HCT116 (cell line): ENCODE data around the gene CCDC15. TPM values are rescaled to one million over a fixed set of nuclear protein-coding genes. Genes with fewer than 3 reads are reported as not detected.

Experiments used
- ATAC-seq: fragments of 200-7000 bp; cut with Tn5 transposase; 2 replicates; pipeline ENCODE4 v1.9.1; 2020; ENCODE audit warnings: mild to moderate bottlenecking, moderate library complexity
- BruUV-seq: library from RNA; stranded (reverse); fragments of 400-500 nt; replicated peaks from 2 replicates; lab custom pipeline; 2021; lab: Mats Ljungman, UMichigan
- CTCF ChIA-PET: fragments of 300-600 bp; sonication (Branson Sonifier 250); formaldehyde crosslinking; loops from one replicate; lab custom pipeline; 2021; ENCODE audit warnings: antibody characterized with exemption; lab: Charles Lee
- POLR2A ChIA-PET: fragments of 300-600, 350-600 bp; sonication (Branson Sonifier 250); formaldehyde crosslinking; loops from one replicate; lab custom pipeline; 2021; ENCODE audit warnings: antibody characterized with exemption; lab: Charles Lee
- RAD21 ChIA-PET, 2 experiments: fragments of 300-600 bp; sonication (Branson Sonifier 250); formaldehyde crosslinking; loops; one replicate each; lab custom pipeline; 2023; ENCODE audit warnings: low total read pairs in 2 of 2; ENCODE audit not compliant: uncharacterized antibody in 2 of 2, unreplicated experiment in 2 of 2, low non-redundant PET in 1 of 2; lab: Charles Lee
- DNase-seq: peaks from one replicate; pipeline ENCODE4 v3.0.0-alpha.2; 2010; ENCODE audit warnings: low read depth, low spot score
- H2AFZ ChIP-seq: fragments of 200-600 bp; shearing (Covaris generic), sonication (generic); 2 replicates; pipeline ENCODE4 v1.6.1; 2017; ENCODE audit warnings: low read depth, mixed run types, mixed read lengths, antibody characterized with exemption, low read length; ENCODE audit not compliant: poor library complexity, severe bottlenecking
- H3K27ac ChIP-seq: 2 replicates; pipeline ENCODE4 v1.5.1; 2012; ENCODE audit warnings: low read depth, low read length
- H3K27me3 ChIP-seq: fragments of 200-600 bp; sonication (generic); 2 replicates; pipeline ENCODE4 v1.6.1; 2016; ENCODE audit warnings: mixed run types, low read length, mixed read lengths; ENCODE audit not compliant: insufficient read depth
- H3K36me3 ChIP-seq, 2 experiments: fragments of 200-500 bp in 1 of 2; fragments of 200-600 bp in 1 of 2; sonication (Bioruptor generic) in 1 of 2; sonication (generic) in 1 of 2; 2 replicates each; pipeline versions ENCODE4 v1.5.1 to v1.6.1; 2014 to 2016; ENCODE audit warnings: low read length in 2 of 2, inconsistent platforms in 1 of 2, mixed read lengths in 1 of 2, mixed run types in 1 of 2; ENCODE audit not compliant: insufficient read depth in 2 of 2, control insufficient read depth in 1 of 2
- H3K4me1 ChIP-seq, 2 experiments: fragments of 200-600 bp in 1 of 2; sonication (generic) in 1 of 2; 2 replicates each; pipeline versions ENCODE4 v1.5.1 to v1.6.1; 2012 to 2017; ENCODE audit warnings: low read length in 2 of 2, inconsistent platforms in 1 of 2, mild to moderate bottlenecking in 1 of 2, mixed read lengths in 1 of 2, mixed run types in 1 of 2, moderate library complexity in 1 of 2; ENCODE audit not compliant: insufficient read depth in 2 of 2, control insufficient read depth in 1 of 2
- H3K4me2 ChIP-seq: fragments of 200-600 bp; sonication (generic); 2 replicates; pipeline ENCODE4 v1.6.1; 2017; ENCODE audit warnings: mixed run types, low read length, mixed read lengths
- H3K4me3 ChIP-seq, 2 experiments: fragments of 200-600 bp in 1 of 2; sonication (generic) in 1 of 2; replicated peaks in 1 of 2; 2 replicates each; pipeline ENCODE4 v1.5.1; 2011 to 2016; ENCODE audit warnings: low read length in 2 of 2, control low read depth in 1 of 2, low read depth in 1 of 2, mild to moderate bottlenecking in 1 of 2, mixed read lengths in 1 of 2, mixed run types in 1 of 2
- H3K79me2 ChIP-seq: fragments of 200-600 bp; sonication (generic); 2 replicates; pipeline ENCODE4 v1.6.1; 2017; ENCODE audit warnings: mild to moderate bottlenecking, mixed run types, low read length, moderate library complexity, mixed read lengths; ENCODE audit not compliant: insufficient read depth
- H3K9ac ChIP-seq: fragments of 200-600 bp; sonication (generic); 2 replicates; pipeline ENCODE4 v1.6.1; 2016; ENCODE audit warnings: low read length, mixed read lengths
- H3K9me2 ChIP-seq: fragments of 200-600 bp; sonication (generic), shearing (Covaris generic); 2 replicates; pipeline ENCODE4 v1.6.1; 2017; ENCODE audit warnings: mixed run types, mild to moderate bottlenecking, moderate library complexity; ENCODE audit not compliant: insufficient read depth
- H3K9me3 ChIP-seq, 2 experiments: fragments of 200-500 bp in 1 of 2; fragments of 200-600 bp in 1 of 2; sonication (Bioruptor generic) in 1 of 2; sonication (generic) in 1 of 2; 2 replicates each; pipeline ENCODE4 v1.6.1; 2014 to 2017; ENCODE audit warnings: low read length in 2 of 2, mixed read lengths in 2 of 2, inconsistent platforms in 1 of 2, low read depth in 1 of 2, mild to moderate bottlenecking in 1 of 2, mixed run types in 1 of 2, moderate library complexity in 1 of 2; ENCODE audit not compliant: control insufficient read depth in 1 of 2, insufficient read depth in 1 of 2
- H4K20me1 ChIP-seq: fragments of 200-600 bp; sonication (generic), shearing (Covaris generic); 2 replicates; pipeline ENCODE4 v1.6.1; 2017; ENCODE audit warnings: mixed run types, mild to moderate bottlenecking, moderate library complexity; ENCODE audit not compliant: insufficient read depth
- CBX3 ChIP-seq: IDR thresholded peaks from 2 replicates; pipeline ENCODE4 v1.6.1; 2012; ENCODE audit warnings: low read depth
- CTCF ChIP-seq, 3 experiments: fragments of 200-600 bp in 1 of 3; sonication (generic) in 1 of 3; IDR thresholded peaks in 2 of 3; conservative IDR thresholded peaks in 1 of 3; 2 replicates each; pipeline ENCODE4 v1.5.1; 2012 to 2017; ENCODE audit warnings: low read depth in 2 of 3, low read length in 2 of 3, antibody characterized with exemption in 1 of 3, borderline replicate concordance in 1 of 3, control low read depth in 1 of 3, mild to moderate bottlenecking in 1 of 3, mixed read lengths in 1 of 3, mixed run types in 1 of 3, moderate library complexity in 1 of 3; ENCODE audit not compliant: insufficient read depth in 1 of 3
- EGR1 ChIP-seq: IDR thresholded peaks from 2 replicates; pipeline ENCODE4 v1.6.1; 2012; ENCODE audit warnings: low read depth
- JUND ChIP-seq: IDR thresholded peaks from 2 replicates; pipeline ENCODE4 v1.6.1; 2012
- POLR2A ChIP-seq: IDR thresholded peaks from 2 replicates; pipeline ENCODE4 v1.7.0; 2011; ENCODE audit warnings: borderline replicate concordance; ENCODE audit not compliant: insufficient read depth, insufficient read length; ENCODE audit errors: extremely low read depth
- POLR2AphosphoS5 ChIP-seq: IDR thresholded peaks from 2 replicates; pipeline ENCODE4 v1.6.1; 2011; ENCODE audit warnings: mild to moderate bottlenecking, low read depth, low read length, moderate library complexity
- RAD21 ChIP-seq: IDR thresholded peaks from 2 replicates; pipeline ENCODE4 v1.6.1; 2012; ENCODE audit warnings: low read depth, mild to moderate bottlenecking
- SP1 ChIP-seq: IDR thresholded peaks from 2 replicates; pipeline ENCODE4 v1.6.1; 2012; ENCODE audit warnings: low read depth
- SRF ChIP-seq: IDR thresholded peaks from 2 replicates; pipeline ENCODE4 v1.6.1; 2012; ENCODE audit warnings: low read depth
- YY1 ChIP-seq: IDR thresholded peaks from 2 replicates; pipeline ENCODE4 v1.6.1; 2011; ENCODE audit warnings: low read length, low read depth, moderate library complexity, mild to moderate bottlenecking; ENCODE audit not compliant: insufficient replicate concordance; ENCODE audit errors: extremely low read depth
- ZFX ChIP-seq: fragments of 450-650 bp; IDR thresholded peaks from 2 replicates; pipeline ENCODE4 v1.6.1; 2017
- intact Hi-C: fragments of 100-400 bp; cut with micrococcal nuclease; formaldehyde crosslinking; loops from 2 replicates; pipeline ENCODE4 v1.10.0; 2022
- total RNA-seq: library from RNA; stranded (reverse); gene quantifications from one replicate; pipeline ENCODE4 v1.2.1, GENCODE V29; 2021; ENCODE audit not compliant: unreplicated experiment
- TF ChIP-seq, protein P1 (sequence below): IDR thresholded peaks from 2 replicates; pipeline ENCODE4 v1.6.1; 2012

The CCDC15 gene
- total RNA-seq, 1 experiment from 2014 or later: 2.4 TPM

GRCh38 chr11:124928942-124929665 is 24.9 kb upstream of the CCDC15 start:
- RAD21 ChIA-PET: no interaction called here
- ATAC-seq: no peak
- no peaks in the 10 kb centered on the region for H3K4me1 ChIP-seq
- no TSS peak for BruUV-seq
- TF ChIP-seq SRF (no peak), JUND (no peak), CBX3 (no peak), EGR1 (no peak), CTCF (IDR thresholded peaks at IDR 0.05 in 2 of 3, conservative IDR thresholded peaks at IDR 0.05 in 1 of 3; ENCODE audit: borderline replicate concordance in 1 of 3, insufficient read depth in 1 of 3, low read depth in 2 of 3, low read length in 2 of 3) (no peak), SP1 (no peak), POLR2A (no peak), RAD21 (no peak), YY1 (no peak), POLR2AphosphoS5 (no peak), ZFX (no peak)
- TF ChIP-seq, protein P1, sequence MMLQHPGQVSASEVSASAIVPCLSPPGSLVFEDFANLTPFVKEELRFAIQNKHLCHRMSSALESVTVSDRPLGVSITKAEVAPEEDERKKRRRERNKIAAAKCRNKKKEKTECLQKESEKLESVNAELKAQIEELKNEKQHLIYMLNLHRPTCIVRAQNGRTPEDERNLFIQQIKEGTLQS: no peak
- TF ChIP-seq, all 23 proteins: peak for 0
- no peak for DNase-seq
- no peaks in the 10 kb centered on the region for H4K20me1 ChIP-seq
- no peaks in the 10 kb centered on the region for H3K79me2 ChIP-seq
- ChIA-PET CTCF (no interaction called here), POLR2A (no interaction called here)
- H3K4me3 ChIP-seq: no peak overlapping the region
- H3K27ac ChIP-seq: no peak overlapping the region
- no peaks in the 10 kb centered on the region for H3K9me3 ChIP-seq
- no peak overlapping the region for H3K4me2 ChIP-seq
- intact Hi-C loops: no loop called here
- H2AFZ ChIP-seq: no peak overlapping the region
- no peaks in the 10 kb centered on the region for H3K27me3 ChIP-seq
- no peak overlapping the region for H3K9ac ChIP-seq
- no peaks in the 10 kb centered on the region for H3K9me2 ChIP-seq
- H3K36me3 ChIP-seq: no peaks in the 10 kb centered on the region
